HL-60 (cell line): ENCODE results near the gene ATG2B.

Source experiments
- GABPA ChIP-seq: IDR thresholded peaks from 2 replicates; pipeline ENCODE4 v1.6.1; 2012; ENCODE audit warnings: low read depth
- POLR2AphosphoS5 ChIP-seq: IDR thresholded peaks from 2 replicates; pipeline ENCODE4 v1.6.1; 2012; ENCODE audit warnings: low read depth
- SPI1 ChIP-seq: IDR thresholded peaks from 2 replicates; pipeline ENCODE4 v1.6.1; 2012; ENCODE audit warnings: low read depth, mild to moderate bottlenecking, borderline replicate concordance
- TF ChIP-seq, protein P1 (sequence below): IDR thresholded peaks from one replicate; pipeline ENCODE4 v1.5.1; 2011; ENCODE audit warnings: low read length, control low read depth, inconsistent platforms; ENCODE audit not compliant: insufficient read depth
- TF ChIP-seq, protein P2 (sequence below): IDR thresholded peaks from 2 replicates; pipeline ENCODE4 v1.6.1; 2012; ENCODE audit warnings: low read depth; ENCODE audit not compliant: insufficient replicate concordance

DNA sequence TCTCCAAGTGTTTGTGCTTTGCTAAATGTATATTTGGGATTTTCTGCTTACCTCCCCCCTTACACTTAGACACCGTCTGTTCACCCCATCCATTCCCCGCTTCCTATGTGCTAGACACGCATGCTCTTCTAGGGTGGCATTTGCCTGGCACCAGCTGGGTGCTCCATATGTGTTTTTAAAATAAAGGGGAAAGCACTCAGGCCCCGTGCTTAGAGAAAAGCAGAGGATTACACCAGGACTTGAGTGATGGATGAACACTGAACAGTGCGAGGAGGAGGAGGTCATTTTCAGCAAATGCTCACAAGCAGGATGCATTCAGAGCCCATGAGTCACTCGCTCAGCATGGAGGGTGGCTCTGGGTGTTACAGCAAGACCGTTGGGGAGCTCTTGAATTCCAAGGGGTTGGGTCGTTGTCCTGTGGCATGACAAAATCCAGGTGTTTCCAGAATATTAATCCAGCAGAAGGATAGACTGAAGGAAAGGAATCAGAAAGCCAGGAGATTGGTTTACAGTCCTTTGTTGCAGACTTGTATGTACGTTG, 110.1 kb downstream of the ATG2B start:
- TF ChIP-seq, protein P1, sequence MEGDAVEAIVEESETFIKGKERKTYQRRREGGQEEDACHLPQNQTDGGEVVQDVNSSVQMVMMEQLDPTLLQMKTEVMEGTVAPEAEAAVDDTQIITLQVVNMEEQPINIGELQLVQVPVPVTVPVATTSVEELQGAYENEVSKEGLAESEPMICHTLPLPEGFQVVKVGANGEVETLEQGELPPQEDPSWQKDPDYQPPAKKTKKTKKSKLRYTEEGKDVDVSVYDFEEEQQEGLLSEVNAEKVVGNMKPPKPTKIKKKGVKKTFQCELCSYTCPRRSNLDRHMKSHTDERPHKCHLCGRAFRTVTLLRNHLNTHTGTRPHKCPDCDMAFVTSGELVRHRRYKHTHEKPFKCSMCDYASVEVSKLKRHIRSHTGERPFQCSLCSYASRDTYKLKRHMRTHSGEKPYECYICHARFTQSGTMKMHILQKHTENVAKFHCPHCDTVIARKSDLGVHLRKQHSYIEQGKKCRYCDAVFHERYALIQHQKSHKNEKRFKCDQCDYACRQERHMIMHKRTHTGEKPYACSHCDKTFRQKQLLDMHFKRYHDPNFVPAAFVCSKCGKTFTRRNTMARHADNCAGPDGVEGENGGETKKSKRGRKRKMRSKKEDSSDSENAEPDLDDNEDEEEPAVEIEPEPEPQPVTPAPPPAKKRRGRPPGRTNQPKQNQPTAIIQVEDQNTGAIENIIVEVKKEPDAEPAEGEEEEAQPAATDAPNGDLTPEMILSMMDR: no peak
- TF ChIP-seq POLR2AphosphoS5: no peak
- TF ChIP-seq, protein P2, sequence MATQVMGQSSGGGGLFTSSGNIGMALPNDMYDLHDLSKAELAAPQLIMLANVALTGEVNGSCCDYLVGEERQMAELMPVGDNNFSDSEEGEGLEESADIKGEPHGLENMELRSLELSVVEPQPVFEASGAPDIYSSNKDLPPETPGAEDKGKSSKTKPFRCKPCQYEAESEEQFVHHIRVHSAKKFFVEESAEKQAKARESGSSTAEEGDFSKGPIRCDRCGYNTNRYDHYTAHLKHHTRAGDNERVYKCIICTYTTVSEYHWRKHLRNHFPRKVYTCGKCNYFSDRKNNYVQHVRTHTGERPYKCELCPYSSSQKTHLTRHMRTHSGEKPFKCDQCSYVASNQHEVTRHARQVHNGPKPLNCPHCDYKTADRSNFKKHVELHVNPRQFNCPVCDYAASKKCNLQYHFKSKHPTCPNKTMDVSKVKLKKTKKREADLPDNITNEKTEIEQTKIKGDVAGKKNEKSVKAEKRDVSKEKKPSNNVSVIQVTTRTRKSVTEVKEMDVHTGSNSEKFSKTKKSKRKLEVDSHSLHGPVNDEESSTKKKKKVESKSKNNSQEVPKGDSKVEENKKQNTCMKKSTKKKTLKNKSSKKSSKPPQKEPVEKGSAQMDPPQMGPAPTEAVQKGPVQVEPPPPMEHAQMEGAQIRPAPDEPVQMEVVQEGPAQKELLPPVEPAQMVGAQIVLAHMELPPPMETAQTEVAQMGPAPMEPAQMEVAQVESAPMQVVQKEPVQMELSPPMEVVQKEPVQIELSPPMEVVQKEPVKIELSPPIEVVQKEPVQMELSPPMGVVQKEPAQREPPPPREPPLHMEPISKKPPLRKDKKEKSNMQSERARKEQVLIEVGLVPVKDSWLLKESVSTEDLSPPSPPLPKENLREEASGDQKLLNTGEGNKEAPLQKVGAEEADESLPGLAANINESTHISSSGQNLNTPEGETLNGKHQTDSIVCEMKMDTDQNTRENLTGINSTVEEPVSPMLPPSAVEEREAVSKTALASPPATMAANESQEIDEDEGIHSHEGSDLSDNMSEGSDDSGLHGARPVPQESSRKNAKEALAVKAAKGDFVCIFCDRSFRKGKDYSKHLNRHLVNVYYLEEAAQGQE: no peak
- TF ChIP-seq GABPA: no peak
- TF ChIP-seq SPI1: no peak
